Right lobe of liver (tissue), 6 donors: Measurements from ENCODE around the gene ST6GALNAC1. TPM values are rescaled to one million over a fixed set of nuclear protein-coding genes. Genes with fewer than 3 reads are reported as not detected.

Experiments used
- ATAC-seq, 4 donors: fragments of 200-7000 bp; cut with Tn5 transposase; one replicate each; pipeline ENCODE4 v1.9.1; 2020; ENCODE audit warnings: mild to moderate bottlenecking in 4 of 4, moderate library complexity in 4 of 4
- DNase-seq, 3 donors: peaks; one replicate each; pipeline ENCODE4 v3.0.0-alpha.2; 2020
- H3K27ac ChIP-seq, 3 donors: fragments of 200-600 bp; one replicate each; pipeline ENCODE4 v1.8.0; 2022
- H3K27me3 ChIP-seq, 2 donors: fragments of 200-600 bp; one replicate each; pipeline ENCODE4 v1.8.0; 2022
- H3K36me3 ChIP-seq, 4 donors: fragments of 200-600 bp; sonication (generic) in 1 of 4; one replicate each; pipeline versions ENCODE4 v1.5.1 to v1.8.0; 2017 to 2022; ENCODE audit warnings: control low read depth in 1 of 4
- H3K4me1 ChIP-seq, 4 donors: fragments of 200-600 bp; sonication (generic) in 1 of 4; one replicate each; pipeline versions ENCODE4 v1.5.1 to v1.8.0; 2017 to 2022; ENCODE audit warnings: control low read depth in 1 of 4
- H3K4me3 ChIP-seq, 3 donors: fragments of 200-600 bp; one replicate each; pipeline ENCODE4 v1.8.0; 2022
- H3K9me3 ChIP-seq, 4 donors: fragments of 200-600 bp; sonication (generic) in 1 of 4; one replicate each; pipeline versions ENCODE4 v1.5.1 to v1.8.0; 2017 to 2022; ENCODE audit warnings: control low read depth in 1 of 4
- POLR2A ChIP-seq: fragments of 450-650 bp; IDR thresholded peaks from one replicate; pipeline ENCODE4 v1.6.1; 2017; ENCODE audit warnings: antibody characterized with exemption, mild to moderate bottlenecking
- WGBS: methylation state at CpG from one replicate; pipeline ENCODE4 v1.1.6; 2018; ENCODE audit warnings: low coverage, low lambda C conversion rate; ENCODE audit not compliant: insufficient coverage; ENCODE audit errors: missing lambda C conversion rate; 5-methylcytosine and 5-hydroxymethylcytosine counted together
- intact Hi-C, 2 donors: fragments of 100-400 bp; cut with DNase I; formaldehyde crosslinking; loops; one replicate each; pipeline versions ENCODE4 v1.11.2 to v1.14.1; 2022
- total RNA-seq, 6 experiments: library from RNA; depleted of rRNA in 2 of 6; stranded (reverse); fragments of >200 nt in 2 of 6; fragmentation: NEBNext Ultra II Directional in 3 of 6; extraction: Animal tissue kit (Norgen Biotek cat#: 25700) in 3 of 6; gene quantifications; one replicate each; pipeline versions ENCODE4 v1.1.0 to v1.2.4, GENCODE V29; 2016 to 2023
- TF ChIP-seq, protein P1 (sequence below), 4 donors: fragments of 200-600 bp in 3 of 4; fragments of 450-650 bp in 1 of 4; IDR thresholded peaks; one replicate each; pipeline versions ENCODE4 v1.5.1 to v1.8.0; 2016 to 2022; ENCODE audit warnings: antibody characterized with exemption in 4 of 4, mild to moderate bottlenecking in 2 of 4
- donor health status: DM: no; HTN: yes; CAD: no.
- donor health status: DM: no; HTN: no; CAD: no.
- donor health status: DM: no; HTN: no; CAD: no.
- donor health status: DM: no; HTN: yes; CAD: no.
- donor health status: DM: no; HTN: yes; CAD: no.

The ST6GALNAC1 gene
- total RNA-seq, 6 experiments from 2014 or later = 0.42 to 1.4 (median 0.62) TPM; not detected in 3

DNA sequence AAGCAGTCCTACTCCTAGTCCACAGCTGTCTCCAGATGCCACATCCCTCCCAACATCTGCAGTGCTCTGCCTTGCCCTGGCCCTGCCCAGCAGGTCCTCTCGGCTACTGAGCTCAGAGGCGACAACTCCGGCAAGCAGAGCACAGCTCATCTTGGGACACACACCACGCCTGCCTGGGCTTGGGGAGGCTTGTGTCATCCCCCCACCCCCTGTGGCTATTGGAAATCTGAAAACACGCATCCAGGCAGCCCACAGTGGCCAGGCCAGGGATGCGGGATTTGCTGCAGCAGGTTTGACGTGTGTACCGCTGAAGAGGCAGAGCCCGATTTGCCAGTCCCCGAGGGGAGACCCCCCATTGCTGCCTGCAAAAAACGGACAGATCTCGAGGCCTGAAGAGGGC is 41.8 kb upstream of the ST6GALNAC1 start:
- Histone ChIP-seq H3K27ac (no peak overlapping the region), H3K4me3 (no peak overlapping the region), H3K9me3 (no peaks in the 10 kb centered on the region), H3K36me3 (no peaks in the 10 kb centered on the region), H3K27me3 (no peaks in the 10 kb centered on the region), H3K4me1 (no peaks in the 10 kb centered on the region)
- DNase-seq = no peak
- ATAC-seq = no peak
- intact Hi-C loops = no loop called here
- 78% methylated on average over 4 of the region's 12 CpGs for WGBS
- TF ChIP-seq, protein P1, sequence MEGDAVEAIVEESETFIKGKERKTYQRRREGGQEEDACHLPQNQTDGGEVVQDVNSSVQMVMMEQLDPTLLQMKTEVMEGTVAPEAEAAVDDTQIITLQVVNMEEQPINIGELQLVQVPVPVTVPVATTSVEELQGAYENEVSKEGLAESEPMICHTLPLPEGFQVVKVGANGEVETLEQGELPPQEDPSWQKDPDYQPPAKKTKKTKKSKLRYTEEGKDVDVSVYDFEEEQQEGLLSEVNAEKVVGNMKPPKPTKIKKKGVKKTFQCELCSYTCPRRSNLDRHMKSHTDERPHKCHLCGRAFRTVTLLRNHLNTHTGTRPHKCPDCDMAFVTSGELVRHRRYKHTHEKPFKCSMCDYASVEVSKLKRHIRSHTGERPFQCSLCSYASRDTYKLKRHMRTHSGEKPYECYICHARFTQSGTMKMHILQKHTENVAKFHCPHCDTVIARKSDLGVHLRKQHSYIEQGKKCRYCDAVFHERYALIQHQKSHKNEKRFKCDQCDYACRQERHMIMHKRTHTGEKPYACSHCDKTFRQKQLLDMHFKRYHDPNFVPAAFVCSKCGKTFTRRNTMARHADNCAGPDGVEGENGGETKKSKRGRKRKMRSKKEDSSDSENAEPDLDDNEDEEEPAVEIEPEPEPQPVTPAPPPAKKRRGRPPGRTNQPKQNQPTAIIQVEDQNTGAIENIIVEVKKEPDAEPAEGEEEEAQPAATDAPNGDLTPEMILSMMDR (IDR thresholded peaks at IDR 0.05) = no peak
- no peak for TF ChIP-seq POLR2A

DNA sequence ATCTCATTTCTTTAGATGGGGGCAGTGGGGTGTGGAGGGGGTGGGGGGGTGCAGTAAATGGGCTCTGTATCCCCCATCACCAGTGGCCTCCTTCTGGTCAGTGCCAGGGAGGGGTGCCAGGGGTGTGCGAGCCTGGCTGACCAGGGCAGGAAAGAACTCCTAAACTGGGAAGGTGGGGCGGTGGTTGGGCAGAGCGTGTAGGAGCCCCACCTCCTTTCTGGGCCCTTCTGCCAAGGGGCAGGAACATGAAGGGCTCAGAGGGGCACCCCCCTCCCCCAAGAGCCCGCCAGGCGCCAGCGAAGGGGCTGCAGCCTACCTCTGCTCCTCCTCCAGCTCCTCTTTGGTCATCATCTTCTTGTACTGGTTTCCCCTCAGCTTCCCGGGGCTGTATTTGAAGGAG is 41.2 kb upstream of the ST6GALNAC1 start:
- WGBS = 77% methylated on average over 6 of the region's 7 CpGs
- intact Hi-C loops = no loop called here

DNA sequence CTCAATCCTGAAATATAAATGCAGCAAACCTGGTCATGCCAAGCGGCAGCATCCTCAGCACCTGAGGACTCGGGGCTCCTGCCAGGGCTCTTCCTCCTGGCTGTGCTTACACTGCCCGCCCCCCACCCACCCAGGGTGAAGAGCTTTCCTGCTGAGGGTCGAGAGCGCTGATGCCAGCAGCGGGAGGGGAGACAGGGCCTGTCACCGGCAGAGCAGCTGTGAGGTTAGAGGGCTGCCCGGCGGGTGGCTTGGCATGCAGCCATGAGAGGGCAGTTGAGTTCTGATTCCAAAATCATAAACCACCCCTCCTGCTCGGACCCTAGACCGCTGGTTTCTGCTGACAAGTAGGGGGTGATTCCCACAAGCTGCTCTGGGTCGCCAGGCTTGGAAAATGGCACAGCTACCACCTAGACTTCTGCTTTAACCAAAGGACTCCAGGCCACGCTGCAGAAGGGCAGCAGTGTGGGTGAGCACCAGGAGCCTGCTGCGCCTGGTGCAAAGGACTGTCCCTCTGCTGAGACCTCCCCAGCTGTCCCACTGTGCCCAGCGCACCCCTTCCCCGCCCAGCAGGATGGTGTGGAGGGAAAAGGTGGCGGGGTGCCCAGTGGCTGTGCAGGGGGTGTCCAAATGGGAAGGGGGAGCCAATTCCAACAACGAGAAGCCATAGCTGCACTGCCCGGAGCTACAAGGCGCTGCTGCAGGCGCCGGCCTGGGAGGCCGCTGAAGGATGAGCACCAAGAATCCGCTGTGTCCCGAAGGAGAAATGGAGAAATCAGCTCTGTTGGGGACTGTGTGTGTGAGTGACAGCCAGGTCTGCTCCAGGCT is 40.6 kb upstream of the ST6GALNAC1 start:
- Histone ChIP-seq H3K4me1 (no peaks in the 10 kb centered on the region), H3K36me3 (no peaks in the 10 kb centered on the region), H3K27me3 (no peaks in the 10 kb centered on the region), H3K4me3 (no peak overlapping the region), H3K27ac (no peak overlapping the region), H3K9me3 (no peaks in the 10 kb centered on the region)
- no peak for ATAC-seq
- no peak for TF ChIP-seq POLR2A
- TF ChIP-seq, protein P1 (IDR thresholded peaks at IDR 0.05) = no peak
- 93% methylated on average over 11 of the region's 25 CpGs for WGBS
- intact Hi-C loops = no loop called here
- no peak for DNase-seq

More for the DNA sequence above, 41.2 kb upstream of the ST6GALNAC1 start:
- Histone ChIP-seq H3K27ac (no peak overlapping the region), H3K4me1 (no peaks in the 10 kb centered on the region), H3K27me3 (no peaks in the 10 kb centered on the region), H3K4me3 (no peak overlapping the region), H3K9me3 (no peaks in the 10 kb centered on the region), H3K36me3 (no peaks in the 10 kb centered on the region)
- DNase-seq (no peak), ATAC-seq (no peak)
- no peak for TF ChIP-seq POLR2A
- TF ChIP-seq, protein P1 (IDR thresholded peaks at IDR 0.05) = no peak

DNA sequence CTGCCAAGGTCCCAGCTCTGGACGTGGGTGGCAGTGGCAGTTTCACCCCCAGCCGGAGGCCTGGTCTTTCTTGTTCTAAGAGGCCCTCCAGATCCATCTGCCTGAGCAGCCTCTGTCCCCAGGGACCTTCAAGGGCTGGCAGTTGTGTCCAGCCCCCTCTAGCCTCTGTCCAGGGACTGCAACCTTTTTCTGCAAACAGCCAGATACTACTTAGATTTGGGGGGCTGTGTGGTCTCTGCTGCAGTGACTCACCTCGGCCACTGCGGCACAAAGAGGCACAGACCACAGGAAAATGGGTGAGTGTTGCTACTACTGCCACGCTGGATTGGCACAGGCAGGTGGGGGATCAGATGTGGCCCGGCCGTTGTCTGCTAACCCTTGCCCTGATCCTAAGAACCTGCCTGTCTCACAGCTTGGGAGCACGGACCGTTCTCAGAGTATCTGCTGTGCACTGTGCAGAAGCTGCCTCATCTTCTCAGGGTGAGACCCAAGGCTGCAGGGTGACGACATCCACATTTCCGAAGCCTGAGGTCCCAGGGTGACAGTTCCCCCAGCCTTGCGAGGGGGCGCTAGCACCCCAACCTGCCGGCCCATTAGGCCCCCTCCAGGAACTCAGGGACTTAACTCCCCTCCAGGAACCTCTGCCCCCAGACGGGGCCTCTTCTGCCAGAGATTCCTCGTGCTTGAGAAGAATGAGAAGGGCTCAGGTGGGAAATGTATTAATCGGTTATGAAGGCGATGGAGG is 39.6 kb upstream of the ST6GALNAC1 start:
- TF ChIP-seq POLR2A = no peak
- TF ChIP-seq, protein P1 (IDR thresholded peaks at IDR 0.05) = no peak
- no peak overlapping the region for H3K4me3 ChIP-seq
- no peak for DNase-seq
- no peaks in the 10 kb centered on the region for H3K36me3 ChIP-seq
- H3K27me3 ChIP-seq = no peaks in the 10 kb centered on the region
- intact Hi-C loops = no loop called here
- H3K4me1 ChIP-seq = no peaks in the 10 kb centered on the region
- H3K27ac ChIP-seq = no peak overlapping the region
- H3K9me3 ChIP-seq = no peaks in the 10 kb centered on the region
- WGBS = 65% methylated on average over 5 of the region's 18 CpGs
- no peak for ATAC-seq
